ENCODE results near the gene BPGM. TPM values are rescaled to one million over a fixed set of nuclear protein-coding genes. Genes with fewer than 3 reads are reported as not detected.
A peak's percentile ranks its signal among the peaks of the same experiment; 100 is the strongest.

BPGM gene
- total and polyA plus RNA-seq, 9 of the 15 experiments (the other 6 are each of a cell fraction or from before 2014, with no cell fraction given) = 14.1 to 46.1 (median 21.2) TPM

GRCh38 chr7:134646425-134647305 lies at the start of gene BPGM (continued):
- TF ChIP-seq, protein P1, sequence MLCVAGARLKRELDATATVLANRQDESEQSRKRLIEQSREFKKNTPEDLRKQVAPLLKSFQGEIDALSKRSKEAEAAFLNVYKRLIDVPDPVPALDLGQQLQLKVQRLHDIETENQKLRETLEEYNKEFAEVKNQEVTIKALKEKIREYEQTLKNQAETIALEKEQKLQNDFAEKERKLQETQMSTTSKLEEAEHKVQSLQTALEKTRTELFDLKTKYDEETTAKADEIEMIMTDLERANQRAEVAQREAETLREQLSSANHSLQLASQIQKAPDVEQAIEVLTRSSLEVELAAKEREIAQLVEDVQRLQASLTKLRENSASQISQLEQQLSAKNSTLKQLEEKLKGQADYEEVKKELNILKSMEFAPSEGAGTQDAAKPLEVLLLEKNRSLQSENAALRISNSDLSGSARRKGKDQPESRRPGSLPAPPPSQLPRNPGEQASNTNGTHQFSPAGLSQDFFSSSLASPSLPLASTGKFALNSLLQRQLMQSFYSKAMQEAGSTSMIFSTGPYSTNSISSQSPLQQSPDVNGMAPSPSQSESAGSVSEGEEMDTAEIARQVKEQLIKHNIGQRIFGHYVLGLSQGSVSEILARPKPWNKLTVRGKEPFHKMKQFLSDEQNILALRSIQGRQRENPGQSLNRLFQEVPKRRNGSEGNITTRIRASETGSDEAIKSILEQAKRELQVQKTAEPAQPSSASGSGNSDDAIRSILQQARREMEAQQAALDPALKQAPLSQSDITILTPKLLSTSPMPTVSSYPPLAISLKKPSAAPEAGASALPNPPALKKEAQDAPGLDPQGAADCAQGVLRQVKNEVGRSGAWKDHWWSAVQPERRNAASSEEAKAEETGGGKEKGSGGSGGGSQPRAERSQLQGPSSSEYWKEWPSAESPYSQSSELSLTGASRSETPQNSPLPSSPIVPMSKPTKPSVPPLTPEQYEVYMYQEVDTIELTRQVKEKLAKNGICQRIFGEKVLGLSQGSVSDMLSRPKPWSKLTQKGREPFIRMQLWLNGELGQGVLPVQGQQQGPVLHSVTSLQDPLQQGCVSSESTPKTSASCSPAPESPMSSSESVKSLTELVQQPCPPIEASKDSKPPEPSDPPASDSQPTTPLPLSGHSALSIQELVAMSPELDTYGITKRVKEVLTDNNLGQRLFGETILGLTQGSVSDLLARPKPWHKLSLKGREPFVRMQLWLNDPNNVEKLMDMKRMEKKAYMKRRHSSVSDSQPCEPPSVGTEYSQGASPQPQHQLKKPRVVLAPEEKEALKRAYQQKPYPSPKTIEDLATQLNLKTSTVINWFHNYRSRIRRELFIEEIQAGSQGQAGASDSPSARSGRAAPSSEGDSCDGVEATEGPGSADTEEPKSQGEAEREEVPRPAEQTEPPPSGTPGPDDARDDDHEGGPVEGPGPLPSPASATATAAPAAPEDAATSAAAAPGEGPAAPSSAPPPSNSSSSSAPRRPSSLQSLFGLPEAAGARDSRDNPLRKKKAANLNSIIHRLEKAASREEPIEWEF (CRISPR knock-in tag; IDR thresholded peaks at IDR 0.05) = peak; percentile 55; the same call in 1 of the 2 replicates
- TF ChIP-seq ZBTB8A (IDR thresholded peaks at IDR 0.05; ENCODE audit: partially characterized antibody) (no peak), POLR2AphosphoS5 (IDR thresholded peaks at IDR 0.05; ENCODE audit: control insufficient read depth, insufficient read depth, low read depth, low read length) (peak; percentile 85), MEF2A (IDR thresholded peaks at IDR 0.05; ENCODE audit: control insufficient read depth, low read depth, low read length) (no peak), ZNF232 (CRISPR knock-in tag; IDR thresholded peaks at IDR 0.05) (no peak), ZNF253 (CRISPR knock-in tag; conservative IDR thresholded peaks at IDR 0.05) (no peak), EHMT2 (IDR thresholded peaks at IDR 0.05) (peak; percentile 36; the same call in 1 of the 2 replicates), SUPT5H (IDR thresholded peaks at IDR 0.05) (peak; percentile 94), SMARCE1 (IDR thresholded peaks at IDR 0.05) (peak; percentile 78), ZNF586 (CRISPR knock-in tag; conservative IDR thresholded peaks at IDR 0.05) (no peak)
- TF ChIP-seq, protein P2, sequence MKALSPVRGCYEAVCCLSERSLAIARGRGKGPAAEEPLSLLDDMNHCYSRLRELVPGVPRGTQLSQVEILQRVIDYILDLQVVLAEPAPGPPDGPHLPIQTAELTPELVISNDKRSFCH (CRISPR knock-in tag; IDR thresholded peaks at IDR 0.05) = no peak
- TF ChIP-seq, protein P2 (tag; IDR thresholded peaks at IDR 0.05) = no peak
- TF ChIP-seq, protein P3, sequence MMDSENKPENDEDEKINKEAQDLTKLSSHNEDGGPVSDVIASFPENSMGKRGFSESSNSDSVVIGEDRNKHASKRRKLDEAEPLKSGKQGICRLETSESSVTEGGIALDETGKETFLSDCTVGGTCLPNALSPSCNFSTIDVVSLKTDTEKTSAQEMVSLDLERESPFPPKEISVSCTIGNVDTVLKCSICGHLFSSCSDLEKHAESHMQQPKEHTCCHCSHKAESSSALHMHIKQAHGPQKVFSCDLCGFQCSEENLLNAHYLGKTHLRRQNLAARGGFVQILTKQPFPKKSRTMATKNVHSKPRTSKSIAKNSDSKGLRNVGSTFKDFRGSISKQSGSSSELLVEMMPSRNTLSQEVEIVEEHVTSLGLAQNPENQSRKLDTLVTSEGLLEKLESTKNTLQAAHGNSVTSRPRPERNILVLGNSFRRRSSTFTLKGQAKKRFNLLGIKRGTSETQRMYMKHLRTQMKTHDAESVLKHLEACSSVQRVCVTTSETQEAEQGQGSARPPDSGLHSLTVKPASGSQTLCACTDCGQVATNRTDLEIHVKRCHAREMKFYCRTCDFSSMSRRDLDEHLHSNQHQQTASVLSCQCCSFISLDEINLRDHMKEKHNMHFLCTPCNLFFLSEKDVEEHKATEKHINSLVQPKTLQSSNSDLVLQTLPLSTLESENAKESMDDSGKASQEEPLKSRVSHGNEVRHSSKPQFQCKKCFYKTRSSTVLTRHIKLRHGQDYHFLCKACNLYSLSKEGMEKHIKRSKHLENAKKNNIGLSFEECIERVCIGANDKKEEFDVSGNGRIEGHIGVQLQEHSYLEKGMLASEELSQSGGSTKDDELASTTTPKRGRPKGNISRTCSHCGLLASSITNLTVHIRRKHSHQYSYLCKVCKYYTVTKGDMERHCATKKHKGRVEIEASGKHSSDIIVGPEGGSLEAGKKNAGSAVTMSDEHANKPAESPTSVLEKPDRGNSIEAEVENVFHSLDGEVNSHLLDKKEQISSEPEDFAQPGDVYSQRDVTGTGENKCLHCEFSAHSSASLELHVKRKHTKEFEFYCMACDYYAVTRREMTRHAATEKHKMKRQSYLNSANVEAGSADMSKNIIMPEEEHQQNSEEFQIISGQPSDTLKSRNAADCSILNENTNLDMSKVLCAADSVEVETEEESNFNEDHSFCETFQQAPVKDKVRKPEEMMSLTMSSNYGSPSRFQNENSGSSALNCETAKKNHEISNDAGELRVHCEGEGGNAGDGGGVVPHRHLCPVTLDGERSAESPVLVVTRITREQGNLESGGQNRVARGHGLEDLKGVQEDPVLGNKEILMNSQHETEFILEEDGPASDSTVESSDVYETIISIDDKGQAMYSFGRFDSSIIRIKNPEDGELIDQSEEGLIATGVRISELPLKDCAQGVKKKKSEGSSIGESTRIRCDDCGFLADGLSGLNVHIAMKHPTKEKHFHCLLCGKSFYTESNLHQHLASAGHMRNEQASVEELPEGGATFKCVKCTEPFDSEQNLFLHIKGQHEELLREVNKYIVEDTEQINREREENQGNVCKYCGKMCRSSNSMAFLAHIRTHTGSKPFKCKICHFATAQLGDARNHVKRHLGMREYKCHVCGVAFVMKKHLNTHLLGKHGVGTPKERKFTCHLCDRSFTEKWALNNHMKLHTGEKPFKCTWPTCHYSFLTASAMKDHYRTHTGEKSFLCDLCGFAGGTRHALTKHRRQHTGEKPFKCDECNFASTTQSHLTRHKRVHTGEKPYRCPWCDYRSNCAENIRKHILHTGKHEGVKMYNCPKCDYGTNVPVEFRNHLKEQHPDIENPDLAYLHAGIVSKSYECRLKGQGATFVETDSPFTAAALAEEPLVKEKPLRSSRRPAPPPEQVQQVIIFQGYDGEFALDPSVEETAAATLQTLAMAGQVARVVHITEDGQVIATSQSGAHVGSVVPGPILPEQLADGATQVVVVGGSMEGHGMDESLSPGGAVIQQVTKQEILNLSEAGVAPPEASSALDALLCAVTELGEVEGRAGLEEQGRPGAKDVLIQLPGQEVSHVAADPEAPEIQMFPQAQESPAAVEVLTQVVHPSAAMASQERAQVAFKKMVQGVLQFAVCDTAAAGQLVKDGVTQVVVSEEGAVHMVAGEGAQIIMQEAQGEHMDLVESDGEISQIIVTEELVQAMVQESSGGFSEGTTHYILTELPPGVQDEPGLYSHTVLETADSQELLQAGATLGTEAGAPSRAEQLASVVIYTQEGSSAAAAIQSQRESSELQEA (IDR thresholded peaks at IDR 0.05; ENCODE audit: low read depth) = 0 out of 2 replicates have a peak, but pooled peaks have one; percentile 29

All from K562 (cell line).